Measurements from ENCODE around the gene TANK. TPM values are rescaled to one million over a fixed set of nuclear protein-coding genes. Genes with fewer than 3 reads are reported as not detected.

The TANK gene
- total and polyA plus RNA-seq, 2 of the 8 experiments (the other 6 are each of a cell fraction or from before 2014, with no cell fraction given) = 7.0 to 26.1 TPM

GRCh38 chr2:161246281-161246680, 86.1 kb downstream of the TANK start:
- no peak overlapping the region for H3K9ac ChIP-seq (replicated peaks in 1 of 4; ENCODE audit: extremely low read depth in 1 of 4, low read depth in 3 of 4, low read length in 3 of 4)

More at GRCh38 chr2:161246281-161246680, 86.1 kb downstream of the TANK start:
- no peak overlapping the region for H3K23ac ChIP-seq (ENCODE audit: insufficient read length)
- FAIRE-seq (peak; percentile 45), DNase-seq (ENCODE audit: low read depth in 1 of 2, low spot score in 2 of 2) (no peak)
- no peak overlapping the region for H2BK120ac ChIP-seq (replicated peaks; ENCODE audit: low read depth, low read length)
- no peaks in the 10 kb centered on the region for H3K23me2 ChIP-seq (ENCODE audit: low read depth, low read length)
- no peak overlapping the region for H2BK5ac ChIP-seq (ENCODE audit: low read depth, low read length)
- H2BK20ac ChIP-seq (ENCODE audit: low read length) = no peak overlapping the region
- no peaks in the 10 kb centered on the region for H3K36me3 ChIP-seq (ENCODE audit: control insufficient read depth in 2 of 4, insufficient read depth in 4 of 4, low read length in 3 of 4)
- H4K8ac ChIP-seq (ENCODE audit: extremely low read depth, insufficient read depth, low read length) = no peak overlapping the region
- H3K79me1 ChIP-seq (ENCODE audit: low read depth, low read length) = no peaks in the 10 kb centered on the region
- H3K4me3 ChIP-seq (ENCODE audit: extremely low read depth in 1 of 4, insufficient read depth in 2 of 4, low read depth in 3 of 4, low read length in 4 of 4) = no peak overlapping the region
- H3K27me3 ChIP-seq (replicated peaks in 1 of 4; ENCODE audit: control insufficient read depth in 3 of 4, extremely low read depth in 1 of 4, insufficient read depth in 3 of 4, low read length in 3 of 4) = peaks cover 0 to 17% (median 7%) of the 10 kb centered on the region in 4 experiments; a peak in 4 of 7 replicates
- no peak overlapping the region for H2AFZ ChIP-seq (ENCODE audit: low read length)
- no peaks in the 10 kb centered on the region for H4K20me1 ChIP-seq (replicated peaks in 1 of 2; ENCODE audit: control insufficient read depth in 1 of 2, insufficient read depth in 2 of 2, low read length in 2 of 2)
- H3K79me2 ChIP-seq (ENCODE audit: control insufficient read depth in 1 of 2, insufficient read depth in 2 of 2, low read length in 2 of 2) = no peaks in the 10 kb centered on the region
- no peak overlapping the region for H3K4ac ChIP-seq (replicated peaks; ENCODE audit: insufficient read length, low read depth, low read length)
- TF ChIP-seq JUND (IDR thresholded peaks at IDR 0.05; ENCODE audit: low read length) = no peak
- TF ChIP-seq SIN3A (conservative IDR thresholded peaks at IDR 0.05 in 1 of 2, IDR thresholded peaks at IDR 0.05 in 1 of 2; ENCODE audit: low read depth in 1 of 2, low read length in 2 of 2) = 0 out of 4 replicates have a peak, but pooled peaks of 1 of the 2 experiments have one; percentile 34
- no peak for TF ChIP-seq TEAD4 (IDR thresholded peaks at IDR 0.05; ENCODE audit: low read depth, low read length)
- TF ChIP-seq CTBP2 (IDR thresholded peaks at IDR 0.05; ENCODE audit: borderline replicate concordance, insufficient read depth, insufficient read length, low read length) = no peak
- no peak for TF ChIP-seq BCL11A (IDR thresholded peaks at IDR 0.05; ENCODE audit: low read depth in 2 of 2, low read length in 2 of 2)
- TF ChIP-seq ATF2 (IDR thresholded peaks at IDR 0.05; ENCODE audit: low read length) = no peak
- no peak overlapping the region for H2BK12ac ChIP-seq (ENCODE audit: low read depth, low read length)
- no peak overlapping the region for H4K91ac ChIP-seq (replicated peaks; ENCODE audit: insufficient read length, low read length)
- H2AK5ac ChIP-seq (ENCODE audit: low read depth, low read length) = no peak overlapping the region
- no peak overlapping the region for H4K5ac ChIP-seq (ENCODE audit: insufficient read length, low read depth, low read length)
- H2BK15ac ChIP-seq (ENCODE audit: low read length) = no peak overlapping the region
- no peak overlapping the region for H3K27ac ChIP-seq (ENCODE audit: low read depth, low read length)
- ChIA-PET CTCF (ENCODE audit: partially characterized antibody) (interaction anchor here (0.6 to 1.0 kb wide), 4 partner anchors 11 to 172 kb away, joined by 3 read pairs; no protein-coding TSS in a partner anchor), POLR2A (ENCODE audit: partially characterized antibody) (interaction anchor here (0.6 to 2.1 kb wide), 5 partner anchors 9 to 140 kb away, joined by 3 to 4 read pairs (median 3); partner anchors contain the start of gene PSMD14)
- no peak overlapping the region for H3K56ac ChIP-seq (replicated peaks; ENCODE audit: insufficient read length, low read depth, low read length)
- 48% methylated on average over 5 of the region's 5 CpGs; no CpG with 5 or more reads in 1 of the 2 experiments for WGBS, 2 experiments (ENCODE audit: extremely low coverage in 1 of 2, insufficient coverage in 1 of 2, insufficient read length in 1 of 2, insufficient replicate concordance in 2 of 2, low coverage in 1 of 2, low lambda C conversion rate in 2 of 2, missing lambda C conversion rate in 1 of 2)
- H3K4me1 ChIP-seq (replicated peaks in 1 of 4; ENCODE audit: control insufficient read depth in 3 of 4, insufficient read depth in 4 of 4, low read length in 3 of 4) = peaks cover 5 to 7% (median 6%) of the 10 kb centered on the region in 4 experiments; a peak in 5 of 7 replicates
- H3K18ac ChIP-seq (ENCODE audit: extremely low read depth, low read length) = no peak overlapping the region
- no peaks in the 10 kb centered on the region for H3K9me3 ChIP-seq (ENCODE audit: insufficient read depth in 2 of 2, low read depth in 1 of 2, low read length in 1 of 2)
- H3K4me2 ChIP-seq (ENCODE audit: insufficient read depth in 1 of 2, low read depth in 2 of 2, low read length in 2 of 2) = peak overlapping the region in 1 of 2 experiments; percentile 83; a peak in 1 of 4 replicates
- H3K14ac ChIP-seq (ENCODE audit: insufficient read length) = no peak overlapping the region

All from H1 (cell line).